IPS-18a (cell line): ENCODE data around the gene NPM1.
A peak's percentile ranks its signal among the peaks of the same experiment; 100 is the strongest.
"Not testable (repeated sequence)": the region's sequence is repeated elsewhere in the genome, so short reads cannot be mapped to it uniquely, and the experiment has no call there.

Source experiments
- H3K27ac ChIP-seq: one replicate; pipeline ENCODE4 v1.5.1; 2013; ENCODE audit warnings: low read length
- H3K27me3 ChIP-seq: one replicate; pipeline ENCODE4 v1.6.1; 2013; ENCODE audit warnings: mild to moderate bottlenecking, low read length; ENCODE audit not compliant: control insufficient read depth, insufficient read depth
- H3K36me3 ChIP-seq: one replicate; pipeline ENCODE4 v1.6.1; 2013; ENCODE audit warnings: low read depth, low read length; ENCODE audit not compliant: control insufficient read depth
- H3K4me1 ChIP-seq: one replicate; pipeline ENCODE4 v1.6.1; 2013; ENCODE audit warnings: low read depth, low read length; ENCODE audit not compliant: control insufficient read depth
- H3K4me3 ChIP-seq: one replicate; pipeline ENCODE4 v1.5.1; 2013; ENCODE audit warnings: low read length
- H3K9ac ChIP-seq: one replicate; pipeline ENCODE4 v1.6.1; 2013; ENCODE audit warnings: mild to moderate bottlenecking, low read length, moderate library complexity
- H3K9me3 ChIP-seq: one replicate; pipeline ENCODE4 v1.6.1; 2013; ENCODE audit warnings: low read depth, low read length; ENCODE audit not compliant: control insufficient read depth

NPM1 gene

DNA sequence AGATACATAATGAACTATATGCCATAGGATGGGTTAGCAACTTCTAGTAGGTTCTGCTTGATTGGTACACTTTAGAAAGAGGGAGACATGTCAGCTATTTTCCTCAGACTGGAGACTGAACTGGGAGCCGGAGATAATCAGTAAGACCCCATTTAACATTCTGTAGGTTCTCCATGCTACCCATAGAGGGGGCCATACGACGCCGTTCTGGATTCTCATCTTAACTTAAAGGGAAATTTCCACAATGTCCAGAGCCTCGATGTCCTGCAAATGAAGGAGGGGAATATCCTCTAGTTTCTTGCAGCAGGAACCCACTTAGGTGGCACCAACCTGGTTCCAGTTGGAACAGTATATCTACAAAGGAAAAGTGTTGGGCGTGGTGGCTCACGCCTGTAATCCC is 22.3 kb upstream of the NPM1 start:
- H3K9ac ChIP-seq, result no peak overlapping the region
- no peaks in the 10 kb centered on the region for H3K9me3 ChIP-seq
- H3K4me3 ChIP-seq, result no peak overlapping the region
- H3K4me1 ChIP-seq, result no peaks in the 10 kb centered on the region
- no peak overlapping the region for H3K27ac ChIP-seq
- H3K27me3 ChIP-seq, result no peaks in the 10 kb centered on the region
- H3K36me3 ChIP-seq, result no peaks in the 10 kb centered on the region

DNA sequence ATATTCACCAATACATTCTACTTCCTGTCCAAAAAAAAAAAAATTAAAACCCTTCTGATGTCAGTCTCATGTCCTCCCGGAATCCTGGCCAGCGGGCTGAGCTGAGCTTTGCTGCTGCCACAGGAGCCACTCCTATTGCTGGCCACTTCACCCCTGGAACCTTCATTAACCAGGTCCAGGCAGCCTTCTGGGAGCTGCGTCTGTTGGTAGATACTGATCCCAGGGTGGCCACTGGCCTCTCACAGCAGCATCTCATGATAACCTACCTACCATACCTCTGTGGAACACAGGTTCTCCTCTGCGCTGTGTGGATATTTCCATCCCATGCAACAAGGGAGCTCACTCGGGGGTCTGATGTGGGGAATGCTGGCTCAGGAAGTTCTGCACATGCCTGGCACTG is 21.0 kb upstream of the NPM1 start:
- Histone ChIP-seq H3K9me3 (no peaks in the 10 kb centered on the region), H3K36me3 (no peaks in the 10 kb centered on the region), H3K4me3 (no peak overlapping the region)

DNA sequence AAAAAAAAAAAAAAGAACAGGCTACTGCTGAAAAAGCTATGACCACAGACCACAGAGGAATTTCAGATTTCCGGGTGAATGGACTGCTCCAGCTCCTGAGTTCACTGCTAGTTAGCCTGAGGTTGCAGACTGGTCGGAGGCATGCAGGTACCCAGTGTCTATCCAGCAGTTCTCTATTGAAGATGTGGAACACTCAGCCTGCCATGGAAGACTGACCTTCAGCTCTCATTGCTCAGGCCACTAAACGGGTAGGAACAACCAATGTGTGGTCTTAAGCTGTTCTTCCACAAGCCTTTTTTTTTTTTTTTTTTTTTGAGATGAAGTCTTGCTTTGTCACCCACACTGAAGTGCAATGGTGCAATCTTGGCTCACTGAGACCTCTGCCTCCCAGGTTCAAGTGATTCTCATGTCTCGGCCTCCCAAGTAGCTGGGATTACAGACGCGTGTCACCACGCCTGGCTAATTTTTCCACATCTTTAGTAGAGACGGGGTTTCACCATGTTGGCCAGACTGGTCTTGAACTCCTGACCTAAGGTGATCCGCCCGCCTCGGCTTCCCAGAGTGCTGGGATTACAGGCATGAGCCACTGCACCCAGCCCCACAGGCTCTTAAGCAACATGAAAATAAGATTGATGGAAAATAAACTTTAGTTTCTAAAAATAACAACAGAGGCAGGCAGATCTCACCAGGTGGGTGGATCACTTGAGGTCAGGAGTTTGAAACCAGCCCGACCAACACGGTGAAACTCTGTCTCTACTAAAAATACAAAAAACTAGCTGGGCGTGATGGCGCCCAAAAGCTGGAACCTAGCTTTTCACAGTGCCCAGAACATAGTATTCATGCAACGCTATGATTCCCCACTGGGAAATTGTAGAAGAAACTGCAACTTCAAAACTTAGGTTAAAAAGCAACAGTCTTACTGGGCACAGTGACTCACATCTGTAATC is 20.0 kb upstream of the NPM1 start:
- H3K27me3 ChIP-seq, result no peaks in the 10 kb centered on the region
- no peaks in the 10 kb centered on the region for H3K9me3 ChIP-seq
- no peak overlapping the region for H3K27ac ChIP-seq
- H3K4me1 ChIP-seq, result no peaks in the 10 kb centered on the region
- H3K36me3 ChIP-seq, result no peaks in the 10 kb centered on the region
- H3K4me3 ChIP-seq, result no peak overlapping the region
- no peak overlapping the region for H3K9ac ChIP-seq

More for the DNA sequence above, 21.0 kb upstream of the NPM1 start:
- no peak overlapping the region for H3K9ac ChIP-seq
- no peak overlapping the region for H3K27ac ChIP-seq
- H3K4me1 ChIP-seq, result no peaks in the 10 kb centered on the region
- no peaks in the 10 kb centered on the region for H3K27me3 ChIP-seq

DNA sequence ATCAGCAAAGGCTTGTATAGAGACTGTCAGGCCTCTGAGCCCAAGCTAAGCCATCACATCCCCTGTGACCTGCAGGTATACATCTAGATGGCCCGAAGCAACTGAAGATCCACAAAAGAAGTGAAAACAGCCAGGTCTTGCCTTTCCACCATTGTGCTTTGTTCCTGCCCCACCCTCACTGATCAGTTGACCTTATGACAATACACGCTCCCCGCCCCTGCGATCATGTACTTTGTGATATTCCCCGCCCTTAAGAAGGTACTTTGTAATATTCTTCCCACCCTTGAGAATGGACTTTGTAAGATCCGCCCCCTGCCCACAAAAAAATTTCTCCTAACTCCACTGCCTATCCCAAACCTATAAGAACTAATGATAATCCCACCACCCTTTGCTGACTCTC is 18.6 kb upstream of the NPM1 start:
- no peak overlapping the region for H3K27ac ChIP-seq
- H3K4me1 ChIP-seq, result no peaks in the 10 kb centered on the region
- H3K9me3 ChIP-seq, result no peaks in the 10 kb centered on the region
- no peaks in the 10 kb centered on the region for H3K36me3 ChIP-seq
- no peak overlapping the region for H3K4me3 ChIP-seq
- no peaks in the 10 kb centered on the region for H3K27me3 ChIP-seq
- H3K9ac ChIP-seq, result no peak overlapping the region

DNA sequence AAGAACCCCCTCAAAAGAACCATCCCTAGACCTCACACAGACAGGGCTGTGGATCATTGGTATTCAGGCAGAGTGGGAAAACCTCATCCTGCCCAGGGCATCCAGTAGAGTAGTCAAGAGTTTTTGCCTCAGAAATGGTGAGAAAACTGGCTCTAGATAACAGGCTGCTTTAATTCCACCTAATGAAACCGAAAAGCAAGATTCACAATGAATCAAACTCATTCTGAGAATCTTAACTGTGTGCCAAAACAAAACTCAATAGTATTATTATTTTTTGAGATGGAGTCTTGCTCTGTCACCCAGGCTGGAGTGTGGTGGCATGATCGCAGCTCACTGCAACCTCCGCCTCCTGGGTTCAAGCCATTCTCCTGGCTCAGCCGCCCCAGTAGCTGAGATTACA is 17.8 kb upstream of the NPM1 start:
- H3K27me3 ChIP-seq, result no peaks in the 10 kb centered on the region
- H3K36me3 ChIP-seq, result no peaks in the 10 kb centered on the region
- no peak overlapping the region for H3K4me3 ChIP-seq
- no peaks in the 10 kb centered on the region for H3K4me1 ChIP-seq
- H3K9ac ChIP-seq, result no peak overlapping the region
- no peak overlapping the region for H3K27ac ChIP-seq
- no peaks in the 10 kb centered on the region for H3K9me3 ChIP-seq

DNA sequence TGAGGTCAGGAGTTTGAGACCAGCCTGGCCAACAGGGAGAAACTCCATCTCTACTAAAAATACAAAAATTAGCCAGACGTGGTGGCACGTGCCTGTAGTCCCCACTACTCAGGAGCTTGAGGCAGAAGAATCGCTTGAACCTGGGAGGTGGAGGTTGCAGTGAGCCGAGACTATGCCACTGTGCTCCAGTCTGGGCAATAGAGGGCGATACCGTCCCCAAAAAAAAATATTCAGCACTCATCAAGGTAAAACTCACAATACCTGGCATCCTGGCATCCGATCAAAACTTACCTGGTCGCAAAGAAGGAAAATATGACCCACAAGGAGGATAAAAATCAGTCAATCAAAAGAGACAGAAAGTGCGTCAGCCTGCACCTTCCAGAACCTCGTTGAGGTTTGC is 16.8 kb upstream of the NPM1 start:
- H3K27me3 ChIP-seq, H3K27ac ChIP-seq, H3K4me1 ChIP-seq, H3K9me3 ChIP-seq, H3K36me3 ChIP-seq, H3K9ac ChIP-seq, H3K4me3 ChIP-seq: not testable (repeated sequence)

DNA sequence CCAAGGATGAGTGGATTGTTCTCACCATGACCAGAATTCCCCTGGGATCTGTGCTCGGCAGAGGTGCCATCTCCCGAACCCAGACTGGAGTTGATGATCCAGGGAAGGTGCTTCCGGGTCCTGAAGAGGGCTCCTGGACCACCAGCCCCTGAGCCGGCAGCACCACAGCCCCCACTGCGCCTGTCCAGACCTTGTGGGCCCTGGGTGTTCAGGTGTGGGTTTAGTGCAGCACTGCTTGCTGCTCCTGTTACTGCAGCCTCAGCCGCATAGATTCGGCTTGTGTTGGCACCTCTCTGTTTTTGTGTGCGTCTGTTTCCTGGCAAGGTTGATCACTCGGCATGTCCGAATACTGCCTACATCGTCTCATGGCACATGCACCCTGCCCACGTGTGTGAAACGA is 16.3 kb upstream of the NPM1 start:
- no peak overlapping the region for H3K9ac ChIP-seq
- H3K27me3 ChIP-seq, result no peaks in the 10 kb centered on the region
- no peaks in the 10 kb centered on the region for H3K4me1 ChIP-seq

DNA sequence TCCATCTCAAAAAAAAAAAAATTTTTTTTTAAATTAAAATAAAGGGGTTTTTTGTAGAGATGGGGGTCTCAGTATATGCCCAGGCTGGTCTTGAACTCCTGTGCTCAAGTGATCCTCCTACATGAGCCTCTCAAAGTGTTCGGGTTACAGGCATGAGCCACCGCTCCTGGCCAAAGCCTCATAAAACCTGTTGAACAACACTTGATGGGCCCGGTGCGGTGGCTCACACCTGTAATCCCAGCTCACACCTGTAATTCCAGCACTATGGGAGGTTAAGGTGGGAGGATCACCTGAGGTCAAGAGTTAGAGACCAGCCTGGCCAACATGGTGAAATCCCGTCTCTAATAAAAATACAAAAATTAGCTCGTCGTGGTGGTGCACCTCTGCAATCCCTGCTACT is 7.7 kb upstream of the NPM1 start:
- H3K4me3 ChIP-seq, result no peak overlapping the region
- H3K27ac ChIP-seq, result no peak overlapping the region
- no peaks in the 10 kb centered on the region for H3K9me3 ChIP-seq
- no peaks in the 10 kb centered on the region for H3K36me3 ChIP-seq
- H3K27me3 ChIP-seq, result no peaks in the 10 kb centered on the region
- no peaks in the 10 kb centered on the region for H3K4me1 ChIP-seq
- H3K9ac ChIP-seq, result no peak overlapping the region

More for the DNA sequence above, 16.3 kb upstream of the NPM1 start:
- H3K27ac ChIP-seq, result no peak overlapping the region
- no peaks in the 10 kb centered on the region for H3K9me3 ChIP-seq
- H3K4me3 ChIP-seq, result no peak overlapping the region
- H3K36me3 ChIP-seq, result no peaks in the 10 kb centered on the region

DNA sequence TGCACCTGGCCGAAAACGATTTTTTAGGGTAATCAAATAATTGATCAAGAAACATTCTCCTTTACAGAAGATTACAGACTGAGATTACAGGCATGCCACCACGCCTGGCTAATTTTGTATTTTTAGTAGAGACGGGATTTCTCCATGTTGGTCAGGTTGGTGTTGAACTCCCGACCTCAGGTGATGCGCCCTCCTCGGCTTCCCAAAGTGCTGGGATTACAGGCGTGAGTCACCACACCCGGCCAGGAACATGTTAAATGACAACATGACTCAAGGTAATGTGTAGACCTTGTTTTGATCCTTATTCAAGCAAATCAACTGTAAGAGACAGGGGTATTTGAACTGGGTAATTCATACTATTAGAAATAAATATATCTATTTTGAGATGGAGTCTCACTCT is 3.2 kb upstream of the NPM1 start:
- not testable (repeated sequence) for H3K4me3 ChIP-seq, H3K27ac ChIP-seq, H3K36me3 ChIP-seq, H3K4me1 ChIP-seq, H3K9me3 ChIP-seq, H3K9ac ChIP-seq, H3K27me3 ChIP-seq

DNA sequence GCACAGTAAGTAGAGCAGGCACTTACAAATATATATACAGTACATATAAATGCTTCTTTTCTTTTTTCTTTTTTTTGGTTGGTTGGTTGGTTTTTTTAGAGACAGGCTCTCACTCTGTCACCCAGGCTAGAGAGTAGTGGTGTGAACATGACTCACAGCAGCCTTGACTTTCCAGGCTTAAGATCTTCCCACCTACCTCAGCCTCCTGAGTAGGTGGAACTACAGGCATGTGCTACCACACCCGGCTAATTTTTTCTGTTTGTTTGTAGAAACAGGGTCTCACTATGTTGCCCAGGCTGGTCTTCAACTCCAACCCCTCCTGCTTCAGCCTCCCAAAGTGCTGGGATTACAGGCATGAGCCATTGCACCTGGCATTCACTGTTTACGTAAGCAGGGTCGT is 2.6 kb upstream of the NPM1 start:
- H3K27me3 ChIP-seq, H3K9ac ChIP-seq, H3K9me3 ChIP-seq, H3K4me1 ChIP-seq, H3K27ac ChIP-seq, H3K4me3 ChIP-seq: not testable (repeated sequence)
- peaks cover 13% of the 10 kb centered on the region for H3K36me3 ChIP-seq

DNA sequence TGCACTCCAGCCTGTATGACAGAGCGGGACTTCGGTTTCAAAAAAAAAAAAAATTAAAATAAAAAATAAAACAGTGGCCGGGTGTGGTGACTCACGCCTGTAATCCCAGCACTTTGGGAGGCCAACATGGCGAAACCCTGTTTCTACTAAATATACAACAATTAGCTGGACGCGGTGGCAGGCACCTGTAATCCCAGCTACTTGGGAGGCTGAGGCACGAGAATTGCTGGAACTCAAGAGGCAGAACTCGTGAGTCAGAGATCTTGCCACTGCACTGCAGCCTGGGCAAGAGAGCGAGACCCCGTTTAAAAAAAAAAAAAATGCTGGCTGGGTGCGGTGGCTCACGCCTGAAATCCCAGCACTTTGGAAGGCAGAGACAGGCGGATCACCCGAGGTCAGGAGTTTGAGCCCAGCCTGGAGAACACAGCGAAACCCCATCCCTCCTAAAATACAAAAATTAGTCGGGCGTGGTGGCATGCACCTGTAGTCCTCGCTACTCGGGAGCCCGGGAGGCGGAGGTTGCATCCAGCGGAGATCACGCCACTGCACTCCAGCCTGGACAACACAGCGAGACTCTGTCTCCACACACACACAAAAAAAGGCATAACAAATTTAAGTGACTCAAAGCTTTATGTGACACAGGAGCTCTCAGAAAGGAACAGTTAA is 1.5 kb upstream of the NPM1 start:
- peaks cover 25% of the 10 kb centered on the region for H3K36me3 ChIP-seq
- no peak overlapping the region for H3K27ac ChIP-seq
- no peaks in the 10 kb centered on the region for H3K9me3 ChIP-seq
- H3K4me3 ChIP-seq, result peak overlapping the region; percentile 89
- H3K9ac ChIP-seq, result no peak overlapping the region
- peaks cover 10% of the 10 kb centered on the region for H3K4me1 ChIP-seq
- H3K27me3 ChIP-seq, result no peaks in the 10 kb centered on the region

DNA sequence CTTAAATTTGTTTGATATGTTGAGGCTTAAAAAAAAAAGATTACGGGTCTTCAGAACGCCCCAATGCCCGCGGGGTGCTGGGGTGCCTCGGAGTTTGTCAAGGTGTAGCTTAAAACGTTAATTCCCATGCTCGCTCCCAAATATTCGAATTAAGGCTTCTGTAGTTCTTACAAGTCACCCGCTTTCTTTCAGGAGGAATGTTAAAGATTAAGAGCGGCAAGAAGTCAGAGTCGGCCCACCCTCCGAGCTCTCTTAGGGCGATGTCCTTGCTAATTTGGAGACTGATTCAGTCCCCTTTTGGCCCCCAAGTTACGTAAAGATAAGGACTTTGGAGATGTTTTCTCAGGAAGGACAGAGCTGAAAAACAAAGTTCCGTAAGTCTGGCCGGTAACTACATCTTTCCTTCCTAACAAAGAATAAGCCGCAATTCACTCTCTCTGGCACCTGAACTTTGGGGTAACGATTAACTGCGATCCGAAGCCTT is 746 bp upstream of the NPM1 start:
- Histone ChIP-seq H3K4me3 (peak overlapping the region; percentile 89), H3K9me3 (no peaks in the 10 kb centered on the region), H3K27me3 (no peaks in the 10 kb centered on the region), H3K27ac (peak overlapping the region; percentile 98), H3K9ac (peak overlapping the region; percentile 99), H3K4me1 (peaks cover 12% of the 10 kb centered on the region), H3K36me3 (peaks cover 32% of the 10 kb centered on the region)
